ENCODE measurements around the gene HPN. TPM values are rescaled to one million over a fixed set of nuclear protein-coding genes. Genes with fewer than 3 reads are reported as not detected.
"Not testable (repeated sequence)": the region's sequence is repeated elsewhere in the genome, so short reads cannot be mapped to it uniquely, and the experiment has no call there.

Gene HPN
- total and polyA plus RNA-seq, 7 donors, result 0.36 to 1.8 (median 0.66) TPM; not detected in 2

GRCh38 chr19:35099155-35099896, 57.8 kb downstream of the HPN start:
- DNase-seq, result no peak
- TF ChIP-seq POLR2A (IDR thresholded peaks at IDR 0.05), result no peak
- no peak for TF ChIP-seq CTCF (IDR thresholded peaks at IDR 0.05)
- no peak for TF ChIP-seq EP300 (IDR thresholded peaks at IDR 0.05)
- no peak for TF ChIP-seq POLR2AphosphoS5 (IDR thresholded peaks at IDR 0.05)
- H3K27ac ChIP-seq, result no peak overlapping the region
- intact Hi-C loops (cut with DNase I), result no loop called here
- H3K27me3 ChIP-seq, result no peaks in the 10 kb centered on the region
- 78 to 86% methylated on average over 21 of the region's 21 CpGs for WGBS, 2 donors
- H3K4me3 ChIP-seq, result no peak overlapping the region
- no peaks in the 10 kb centered on the region for H3K36me3 ChIP-seq
- no peaks in the 10 kb centered on the region for H3K4me1 ChIP-seq
- no peaks in the 10 kb centered on the region for H3K9me3 ChIP-seq

DNA sequence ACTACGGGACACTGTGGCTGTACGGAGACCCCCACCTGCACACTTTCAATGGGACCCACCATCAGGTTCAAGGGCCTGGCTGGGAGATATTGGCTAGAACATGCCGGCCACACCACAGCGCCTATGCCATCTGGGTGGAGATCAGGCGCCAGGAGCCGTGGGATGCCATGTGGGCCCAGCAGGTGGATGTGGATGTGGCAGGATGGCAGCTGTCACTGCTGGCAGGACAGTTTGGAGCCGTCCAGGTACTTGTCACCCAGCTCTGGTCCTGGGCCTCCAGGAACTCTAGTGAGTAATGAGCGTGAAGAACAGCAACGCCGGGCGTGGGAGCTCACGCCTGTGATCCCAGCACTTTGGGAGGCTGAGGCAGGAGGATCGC, 58.4 kb downstream of the HPN start:
- TF ChIP-seq EP300 (IDR thresholded peaks at IDR 0.05) (no peak), POLR2AphosphoS5 (IDR thresholded peaks at IDR 0.05) (no peak), POLR2A (IDR thresholded peaks at IDR 0.05) (no peak), CTCF (IDR thresholded peaks at IDR 0.05) (no peak)
- WGBS, 2 donors, result 93% methylated on average over 13 of the region's 13 CpGs
- intact Hi-C loops (cut with DNase I), result no loop called here
- no peaks in the 10 kb centered on the region for H3K9me3 ChIP-seq
- H3K27ac ChIP-seq, result no peak overlapping the region
- no peak for DNase-seq
- H3K27me3 ChIP-seq, result no peaks in the 10 kb centered on the region
- no peaks in the 10 kb centered on the region for H3K4me1 ChIP-seq
- no peak overlapping the region for H3K4me3 ChIP-seq
- H3K36me3 ChIP-seq, result no peaks in the 10 kb centered on the region

DNA sequence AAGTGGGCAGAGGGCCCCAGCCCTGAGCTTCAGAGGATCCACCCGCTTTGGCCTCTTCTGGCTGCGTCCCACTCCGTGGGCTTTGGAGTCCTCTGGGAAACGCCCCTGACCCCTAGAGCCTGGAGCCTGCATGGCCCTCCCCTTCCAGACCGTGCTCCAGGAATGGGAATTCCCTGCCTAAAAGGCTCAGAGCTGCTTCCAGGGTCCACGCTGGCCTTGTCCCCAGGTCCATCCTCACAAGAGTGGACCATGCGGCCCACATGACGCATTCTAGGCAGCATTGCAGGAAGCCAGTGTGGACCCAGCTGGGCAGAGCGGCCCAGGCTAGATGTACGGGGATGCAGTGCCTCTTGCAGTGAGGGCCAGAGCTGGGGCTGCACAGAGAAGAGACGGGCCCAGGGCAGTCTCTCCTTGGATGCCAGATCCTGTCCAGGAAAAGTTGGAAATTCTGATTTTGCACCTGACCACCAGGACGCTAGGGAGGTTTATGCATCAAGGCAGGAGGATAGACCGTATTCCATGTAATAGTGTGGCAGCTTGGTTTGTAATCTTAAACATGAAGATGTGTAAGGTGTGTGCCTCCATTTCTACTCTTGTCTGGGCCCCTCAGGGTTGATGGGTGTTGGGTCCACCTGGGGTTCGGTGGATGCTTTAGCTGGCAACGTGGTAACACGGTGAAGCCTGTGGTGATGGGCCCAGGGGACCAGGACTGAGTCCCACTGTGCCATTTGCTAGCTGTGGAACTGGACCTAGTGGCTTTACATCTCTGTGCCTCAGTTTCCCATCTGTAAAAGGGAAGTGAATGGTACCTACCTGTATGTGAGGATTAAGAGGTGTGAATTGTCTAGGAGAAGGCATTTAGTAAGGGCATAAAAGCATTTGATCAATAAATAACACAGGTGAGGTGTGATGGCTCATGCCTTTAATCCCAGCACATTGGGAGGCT, 59.3 kb downstream of the HPN start:
- H3K27me3 ChIP-seq, result no peaks in the 10 kb centered on the region
- DNase-seq, result no peak
- TF ChIP-seq POLR2AphosphoS5 (IDR thresholded peaks at IDR 0.05), result no peak
- 84 to 85% methylated on average over 16 of the region's 16 CpGs for WGBS, 2 donors
- no peak overlapping the region for H3K27ac ChIP-seq
- H3K36me3 ChIP-seq, result no peaks in the 10 kb centered on the region
- intact Hi-C loops (cut with DNase I), result no loop called here
- no peaks in the 10 kb centered on the region for H3K9me3 ChIP-seq
- no peak overlapping the region for H3K4me3 ChIP-seq
- no peaks in the 10 kb centered on the region for H3K4me1 ChIP-seq

DNA sequence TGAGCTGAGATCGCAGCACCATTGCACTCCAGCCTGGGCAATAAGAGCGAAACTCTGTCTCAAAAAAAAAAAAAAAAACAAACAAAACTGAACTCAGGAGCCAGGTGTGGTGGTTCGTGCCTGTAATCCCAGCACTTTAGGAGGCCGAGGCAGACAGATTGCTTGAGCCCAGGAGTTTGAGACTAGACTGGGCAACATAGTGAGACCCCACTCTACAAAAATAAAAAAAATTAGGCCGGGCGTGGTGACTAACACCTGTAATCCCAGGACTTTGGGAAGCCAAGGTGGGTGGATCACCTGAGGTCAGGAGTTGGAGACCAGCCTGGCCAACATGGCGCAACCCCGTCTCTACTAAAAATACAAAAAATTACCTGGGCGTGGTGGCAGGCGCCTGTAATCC, 60.4 kb downstream of the HPN start:
- H3K27ac ChIP-seq; DNase-seq; H3K36me3 ChIP-seq; intact Hi-C loops (cut with DNase I); H3K4me1 ChIP-seq; H3K4me3 ChIP-seq; H3K9me3 ChIP-seq; H3K27me3 ChIP-seq: not testable (repeated sequence)
- 92 to 95% methylated on average over 10 of the region's 10 CpGs for WGBS, 2 donors

GRCh38 chr19:35103614-35104013, 62.1 kb downstream of the HPN start:
- H3K27me3 ChIP-seq; H3K4me1 ChIP-seq; H3K27ac ChIP-seq; H3K4me3 ChIP-seq; intact Hi-C loops (cut with DNase I); H3K9me3 ChIP-seq; H3K36me3 ChIP-seq; DNase-seq: not testable (repeated sequence)
- 75 to 79% methylated on average over 10 of the region's 10 CpGs for WGBS, 2 donors

- Histone ChIP-seq H3K36me3 (no peaks in the 10 kb centered on the region), H3K27ac (no peak overlapping the region), H3K9me3 (no peaks in the 10 kb centered on the region), H3K4me3 (no peak overlapping the region), H3K4me1 (no peaks in the 10 kb centered on the region), H3K27me3 (no peaks in the 10 kb centered on the region)
- TF ChIP-seq POLR2A (IDR thresholded peaks at IDR 0.05), result no peak
- no peak for TF ChIP-seq POLR2AphosphoS5 (IDR thresholded peaks at IDR 0.05)
- TF ChIP-seq EP300 (IDR thresholded peaks at IDR 0.05), result no peak
- no peak for TF ChIP-seq CTCF (IDR thresholded peaks at IDR 0.05)
- WGBS, 2 donors, result 82 to 89% methylated on average over 11 of the region's 11 CpGs
- no peak for DNase-seq
- intact Hi-C loops (cut with DNase I), result no loop called here
These were observed 62.8 kb downstream of the HPN start for GRCh38 chr19:35104361-35104760.
